ENCODE results near the gene TMEM204. TPM values are rescaled to one million over a fixed set of nuclear protein-coding genes. Genes with fewer than 3 reads are reported as not detected.

The TMEM204 gene
- polyA plus RNA-seq, 1 donor from 2014 or later: not detected

GRCh38 chr16:1561266-1561665 lies 27.8 kb downstream of the TMEM204 start:
- no peaks in the 10 kb centered on the region for H3K9me3 ChIP-seq (ENCODE audit: low read length)
- H3K36me3 ChIP-seq (ENCODE audit: insufficient read depth, low read length): no peaks in the 10 kb centered on the region
- H3K4me3 ChIP-seq (ENCODE audit: low read length): no peak overlapping the region
- no peak overlapping the region for H3K9ac ChIP-seq (ENCODE audit: low read length)
- H3K9me2 ChIP-seq (ENCODE audit: insufficient read depth, low read length): no peaks in the 10 kb centered on the region
- no peaks in the 10 kb centered on the region for H3F3A ChIP-seq (ENCODE audit: insufficient read depth, low read length, poor library complexity, severe bottlenecking)
- H3K4me2 ChIP-seq (ENCODE audit: low read length): no peak overlapping the region
- H3K79me2 ChIP-seq (replicated peaks; ENCODE audit: insufficient read depth, low read length): no peaks in the 10 kb centered on the region
- H4K20me1 ChIP-seq (ENCODE audit: insufficient read depth): no peaks in the 10 kb centered on the region
- no peak for TF ChIP-seq SMC3 (conservative IDR thresholded peaks at IDR 0.05; ENCODE audit: poor library complexity)
- no peak for TF ChIP-seq RAD21 (conservative IDR thresholded peaks at IDR 0.05)
- no peak for TF ChIP-seq CTCF (IDR thresholded peaks at IDR 0.05; ENCODE audit: poor library complexity, severe bottlenecking)
- TF ChIP-seq MXI1 (conservative IDR thresholded peaks at IDR 0.05; ENCODE audit: poor library complexity, severe bottlenecking): no peak
- TF ChIP-seq TAF1 (IDR thresholded peaks at IDR 0.05; ENCODE audit: low read depth): no peak
- TF ChIP-seq EP300 (conservative IDR thresholded peaks at IDR 0.05; ENCODE audit: poor library complexity, severe bottlenecking): no peak
- no peak for TF ChIP-seq EZH2 (IDR thresholded peaks at IDR 0.05; ENCODE audit: borderline replicate concordance, insufficient read depth, low read length, poor library complexity, severe bottlenecking)
- TF ChIP-seq REST (IDR thresholded peaks at IDR 0.05; ENCODE audit: borderline replicate concordance): no peak
- no peak for TF ChIP-seq POLR2AphosphoS5 (IDR thresholded peaks at IDR 0.05)
- H2AFZ ChIP-seq (ENCODE audit: low read depth, low read length): no peak overlapping the region
- no peaks in the 10 kb centered on the region for H3K27me3 ChIP-seq (ENCODE audit: insufficient read depth, low read depth, low read length)
- H3K27ac ChIP-seq (ENCODE audit: low read length): no peak overlapping the region

- H2AFZ ChIP-seq (ENCODE audit: low read depth, low read length): no peak overlapping the region
- H3K79me2 ChIP-seq (replicated peaks; ENCODE audit: insufficient read depth, low read length): no peaks in the 10 kb centered on the region
- H3K36me3 ChIP-seq (ENCODE audit: insufficient read depth, low read length): no peaks in the 10 kb centered on the region
- TF ChIP-seq CTCF (IDR thresholded peaks at IDR 0.05; ENCODE audit: poor library complexity, severe bottlenecking): no peak
- TF ChIP-seq SMC3 (conservative IDR thresholded peaks at IDR 0.05; ENCODE audit: poor library complexity): no peak
- TF ChIP-seq RAD21 (conservative IDR thresholded peaks at IDR 0.05): no peak
- no peak for TF ChIP-seq TAF1 (IDR thresholded peaks at IDR 0.05; ENCODE audit: low read depth)
- no peak for TF ChIP-seq POLR2AphosphoS5 (IDR thresholded peaks at IDR 0.05)
- no peak for TF ChIP-seq EP300 (conservative IDR thresholded peaks at IDR 0.05; ENCODE audit: poor library complexity, severe bottlenecking)
- no peak for TF ChIP-seq REST (IDR thresholded peaks at IDR 0.05; ENCODE audit: borderline replicate concordance)
- TF ChIP-seq MXI1 (conservative IDR thresholded peaks at IDR 0.05; ENCODE audit: poor library complexity, severe bottlenecking): no peak
- TF ChIP-seq EZH2 (IDR thresholded peaks at IDR 0.05; ENCODE audit: borderline replicate concordance, insufficient read depth, low read length, poor library complexity, severe bottlenecking): no peak
- H3K27ac ChIP-seq (ENCODE audit: low read length): no peak overlapping the region
- no peaks in the 10 kb centered on the region for H4K20me1 ChIP-seq (ENCODE audit: insufficient read depth)
- no peaks in the 10 kb centered on the region for H3K27me3 ChIP-seq (ENCODE audit: insufficient read depth, low read depth, low read length)
- H3F3A ChIP-seq (ENCODE audit: insufficient read depth, low read length, poor library complexity, severe bottlenecking): no peaks in the 10 kb centered on the region
- H3K9me2 ChIP-seq (ENCODE audit: insufficient read depth, low read length): no peaks in the 10 kb centered on the region
- no peak overlapping the region for H3K4me3 ChIP-seq (ENCODE audit: low read length)
- H3K9ac ChIP-seq (ENCODE audit: low read length): no peak overlapping the region
- H3K9me3 ChIP-seq (ENCODE audit: low read length): no peaks in the 10 kb centered on the region
- no peak overlapping the region for H3K4me2 ChIP-seq (ENCODE audit: low read length)
Observed at GRCh38 chr16:1561836-1562235, 28.4 kb downstream of the TMEM204 start.

Data from neural cell (in vitro differentiated cells).